ENCODE data around the gene TOR1AIP1.

TOR1AIP1 gene

GRCh38 chr1:179881642-179882252, 338 bp upstream of the TOR1AIP1 start:
- DNase-seq (ENCODE audit: low read depth), result no peak

- peak; percentile 12 for DNase-seq (ENCODE audit: low read depth)
Observed at GRCh38 chr1:179883040-179883744, 1.1 kb downstream of the TOR1AIP1 start.

- DNase-seq (ENCODE audit: low read depth), result peak; percentile 63
Observed at GRCh38 chr1:179883745-179884138, 1.7 kb downstream of the TOR1AIP1 start.

- DNase-seq (ENCODE audit: low read depth), result no peak
Observed at GRCh38 chr1:179888071-179888470, 6.0 kb downstream of the TOR1AIP1 start.

GRCh38 chr1:179889589-179889988, 7.5 kb downstream of the TOR1AIP1 start:
- DNase-seq (ENCODE audit: low read depth), result no peak

GRCh38 chr1:179910934-179911333, 28.8 kb downstream of the TOR1AIP1 start:
- no peak for DNase-seq (ENCODE audit: low read depth)

GRCh38 chr1:179911812-179912211, 29.7 kb downstream of the TOR1AIP1 start:
- no peak for DNase-seq (ENCODE audit: low read depth)

GRCh38 chr1:179917601-179918429, 35.7 kb downstream of the TOR1AIP1 start:
- DNase-seq (ENCODE audit: low read depth), result no peak

- no peak for DNase-seq (ENCODE audit: low read depth)
Observed at GRCh38 chr1:179921472-179921871, 39.4 kb downstream of the TOR1AIP1 start.

- no peak for DNase-seq (ENCODE audit: low read depth)
Observed at GRCh38 chr1:179921981-179922872, 40.1 kb downstream of the TOR1AIP1 start.

- DNase-seq (ENCODE audit: low read depth), result no peak
Observed at GRCh38 chr1:179923029-179923428, 40.9 kb downstream of the TOR1AIP1 start.

- no peak for DNase-seq (ENCODE audit: low read depth)
Observed at GRCh38 chr1:179924268-179924667, 42.2 kb downstream of the TOR1AIP1 start.

- DNase-seq (ENCODE audit: low read depth), result no peak
Observed at GRCh38 chr1:179925302-179925701, 43.2 kb downstream of the TOR1AIP1 start.

GRCh38 chr1:179925922-179926849, 44.1 kb downstream of the TOR1AIP1 start:
- DNase-seq (ENCODE audit: low read depth), result no peak

- no peak for DNase-seq (ENCODE audit: low read depth)
Observed at GRCh38 chr1:179926850-179927205, 44.7 kb downstream of the TOR1AIP1 start.

GRCh38 chr1:179929955-179930798, 48.1 kb downstream of the TOR1AIP1 start:
- DNase-seq (ENCODE audit: low read depth), result no peak

- no peak for DNase-seq (ENCODE audit: low read depth)
Observed at GRCh38 chr1:179930867-179931266, 48.8 kb downstream of the TOR1AIP1 start.

GRCh38 chr1:179933219-179933618, 51.1 kb downstream of the TOR1AIP1 start:
- DNase-seq (ENCODE audit: low read depth), result no peak

GRCh38 chr1:179935909-179936496, 53.9 kb downstream of the TOR1AIP1 start:
- no peak for DNase-seq (ENCODE audit: low read depth)

Data from T follicular helper cell (primary cell).